HepG2 (cell line): ENCODE results near the gene CTF1.

ENCODE experiments used
- AKAP8 ChIP-seq: sonication (generic); formaldehyde crosslinking; IDR thresholded peaks from 2 replicates; pipeline ENCODE4 v1.5.1; 2020; ENCODE audit warnings: mild to moderate bottlenecking, missing genetic modification reagents
- SMARCC2 ChIP-seq: fragments of 450-650 bp; IDR thresholded peaks from 2 replicates; pipeline ENCODE4 v1.6.1; 2017; ENCODE audit warnings: antibody characterized with exemption, mild to moderate bottlenecking
- ZNF563 ChIP-seq: sonication (generic); formaldehyde crosslinking; IDR thresholded peaks from 2 replicates; pipeline ENCODE4 v1.8.0; 2022; ENCODE audit warnings: mild to moderate bottlenecking, moderate library complexity, missing genetic modification reagents

- TF ChIP-seq SMARCC2, result no peak
- no peak for TF ChIP-seq AKAP8 (CRISPR knock-in tag)
- TF ChIP-seq ZNF563 (CRISPR knock-in tag), result no peak
Observed at GRCh38 chr16:30853758-30854157, 42.7 kb upstream of the CTF1 start.
